HL-60 (cell line): ENCODE data around the gene DDX52.

Source experiments
- DNase-seq, 2 experiments: peaks; one replicate each; pipeline ENCODE4 v3.0.0-alpha.2; 2010 to 2020; ENCODE audit warnings: low read depth in 1 of 2, low spot score in 1 of 2
- H3K27ac ChIP-seq: fragments of 250-450 bp; sonication (Bioruptor Pico); replicated peaks from 2 replicates; pipeline ENCODE4 v1.5.1; 2020; ENCODE audit warnings: mild to moderate bottlenecking, moderate library complexity
- H3K27me3 ChIP-seq: fragments of 250-450 bp; sonication (Bioruptor Pico); 2 replicates; pipeline ENCODE4 v1.5.1; 2021; ENCODE audit warnings: mild to moderate bottlenecking, moderate library complexity; ENCODE audit not compliant: insufficient read depth, poor library complexity, severe bottlenecking
- H3K4me3 ChIP-seq: replicated peaks from 2 replicates; pipeline ENCODE4 v1.5.1; 2011; ENCODE audit warnings: mild to moderate bottlenecking, control low read depth, low read length; ENCODE audit not compliant: insufficient read depth
- CTCF ChIP-seq: IDR thresholded peaks from one replicate; pipeline ENCODE4 v1.5.1; 2011; ENCODE audit warnings: low read length, control low read depth, inconsistent platforms; ENCODE audit not compliant: insufficient read depth
- GABPA ChIP-seq: IDR thresholded peaks from 2 replicates; pipeline ENCODE4 v1.6.1; 2012; ENCODE audit warnings: low read depth
- POLR2AphosphoS5 ChIP-seq: IDR thresholded peaks from 2 replicates; pipeline ENCODE4 v1.6.1; 2012; ENCODE audit warnings: low read depth
- REST ChIP-seq: IDR thresholded peaks from 2 replicates; pipeline ENCODE4 v1.6.1; 2012; ENCODE audit warnings: low read depth; ENCODE audit not compliant: insufficient replicate concordance
- SPI1 ChIP-seq: IDR thresholded peaks from 2 replicates; pipeline ENCODE4 v1.6.1; 2012; ENCODE audit warnings: low read depth, mild to moderate bottlenecking, borderline replicate concordance
- long read RNA-seq: library from polyadenylated mRNA; unstranded; transcript quantifications from one replicate; pipeline ENCODE4 v2.0.0, GENCODE V29; 2020

Gene DDX52
- long read RNA-seq, full-length matches to known transcripts = 17 of 92 reads
- long read RNA-seq, partial matches to known transcripts = 65 of 92 reads
- long read RNA-seq, other reads (novel, unspliced or antisense) = 10 of 92 reads

- peak within 1 kb of the TSS; percentile 73 for H3K27ac ChIP-seq
- H3K27me3 ChIP-seq = peaks cover 10% of the 10 kb centered on the region
- peak within 1 kb of the TSS; percentile 86 for H3K4me3 ChIP-seq
- no peak for TF ChIP-seq GABPA
- peak; percentile 70; the same call in 1 of the 2 replicates for TF ChIP-seq POLR2AphosphoS5
- peak; percentile 29 for TF ChIP-seq REST
- no peak for TF ChIP-seq CTCF
- no peak for TF ChIP-seq SPI1
- DNase-seq = peak; percentile 73 to 88
Observed at GRCh38 chr17:37643118-37643766, at the start of gene DDX52. TSS of gene DDX52 (minus strand) at chr17:37643446. CDS start at chr17:37643420, 26 bp downstream.

- TF ChIP-seq GABPA = no peak
- no peak for TF ChIP-seq CTCF
- no peak for TF ChIP-seq REST
- no peak for TF ChIP-seq SPI1
- no peak for TF ChIP-seq POLR2AphosphoS5
- DNase-seq = no peak
- no peaks in the 10 kb centered on the region for H3K27me3 ChIP-seq
- no peak overlapping the region for H3K4me3 ChIP-seq
- no peak overlapping the region for H3K27ac ChIP-seq
Observed at GRCh38 chr17:37691807-37692206, 48.6 kb upstream of the DDX52 start.

- H3K4me3 ChIP-seq = no peak overlapping the region
- TF ChIP-seq GABPA (no peak), POLR2AphosphoS5 (no peak), SPI1 (no peak), REST (no peak), CTCF (no peak)
- no peaks in the 10 kb centered on the region for H3K27me3 ChIP-seq
- no peak for DNase-seq
- H3K27ac ChIP-seq = no peak overlapping the region
Observed at GRCh38 chr17:37689317-37689716, 46.1 kb upstream of the DDX52 start.
